Uterus (tissue), 4 donors: Measurements from ENCODE around the gene LGALS7B. TPM values are rescaled to one million over a fixed set of nuclear protein-coding genes. Genes with fewer than 3 reads are reported as not detected.
"Not testable (repeated sequence)": the region's sequence is repeated elsewhere in the genome, so short reads cannot be mapped to it uniquely, and the experiment has no call there.

Experiments used
- DNase-seq, 2 donors: peaks; one replicate each; pipeline ENCODE4 v3.0.0-alpha.2; 2019 to 2020
- H3K27ac ChIP-seq, 2 donors: fragments of 200-600 bp; sonication (generic); 1 replicate in 1 of 2; 2 replicates in 1 of 2; pipeline ENCODE4 v1.5.1; 2016 to 2018
- H3K27me3 ChIP-seq, 2 donors: fragments of 200-600 bp; sonication (generic); one replicate each; pipeline ENCODE4 v1.5.1; 2018 to 2019; ENCODE audit warnings: control low read depth in 1 of 2
- H3K36me3 ChIP-seq, 2 donors: fragments of 200-600 bp; sonication (generic); one replicate each; pipeline ENCODE4 v1.5.1; 2019; ENCODE audit warnings: control low read depth in 1 of 2
- H3K4me1 ChIP-seq, 2 donors: fragments of 200-600 bp; sonication (generic); one replicate each; pipeline ENCODE4 v1.5.1; 2018 to 2019; ENCODE audit warnings: control low read depth in 1 of 2
- H3K4me3 ChIP-seq, 2 donors: fragments of 200-600 bp; sonication (generic); 1 replicate in 1 of 2; 2 replicates in 1 of 2; pipeline ENCODE4 v1.5.1; 2018 to 2019; ENCODE audit warnings: mild to moderate bottlenecking in 1 of 2
- H3K9me3 ChIP-seq, 2 donors: fragments of 200-600 bp; sonication (generic); one replicate each; pipeline ENCODE4 v1.5.1; 2019; ENCODE audit warnings: control low read depth in 1 of 2
- POLR2A ChIP-seq, 2 donors: fragments of 450-650 bp; IDR thresholded peaks; one replicate each; pipeline ENCODE4 v1.6.1; 2016; ENCODE audit warnings: antibody characterized with exemption in 2 of 2, mild to moderate bottlenecking in 1 of 2, moderate library complexity in 1 of 2
- intact Hi-C: fragments of 100-400 bp; cut with DNase I; formaldehyde crosslinking; loops from one replicate; pipeline ENCODE4 v1.15.1; 2023; ENCODE audit warnings: low total_unique reads
- total RNA-seq, 4 donors: library from RNA; depleted of rRNA in 3 of 4; stranded (reverse); fragments of >200 nt in 3 of 4; gene quantifications; one replicate each; pipeline versions ENCODE4 v1.1.0 to v1.2.4, GENCODE V29; 2014 to 2023
- TF ChIP-seq, protein P1 (sequence below), 4 experiments: fragments of 200-600 bp in 2 of 4; fragments of 450-650 bp in 2 of 4; sonication (generic) in 2 of 4; IDR thresholded peaks; one replicate each; pipeline ENCODE4 v1.5.1; 2016 to 2019; ENCODE audit warnings: antibody characterized with exemption in 4 of 4, mild to moderate bottlenecking in 2 of 4, moderate library complexity in 1 of 4
- donor health status: DM: yes; HTN: yes; CAD: no.

The LGALS7B gene
- total RNA-seq, 4 donors from 2014 or later = 1.1 to 6.2 TPM; not detected in 2

DNA sequence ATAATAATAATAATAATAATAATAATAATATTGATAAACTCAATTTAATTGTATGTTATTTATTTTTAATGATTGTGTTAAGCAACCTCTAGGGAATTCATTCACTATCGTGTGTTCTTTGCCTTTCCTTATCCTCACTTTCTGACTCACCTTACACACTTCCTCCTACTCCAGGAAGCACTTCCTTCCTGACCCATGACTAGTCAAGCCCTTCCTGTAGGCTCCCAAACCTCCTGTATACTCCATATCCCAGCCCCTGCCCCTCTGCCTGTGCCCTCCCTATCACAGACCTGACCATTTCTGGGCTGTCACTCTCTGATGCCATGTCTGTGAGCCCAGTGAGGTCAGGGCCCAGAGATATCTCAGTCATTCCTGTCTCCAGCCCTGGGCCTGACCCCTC lies 16.2 kb downstream of the LGALS7B start:
- Histone ChIP-seq H3K36me3 (no peaks in the 10 kb centered on the region), H3K4me1 (no peaks in the 10 kb centered on the region), H3K27me3 (no peaks in the 10 kb centered on the region), H3K9me3 (no peaks in the 10 kb centered on the region), H3K4me3 (no peak overlapping the region), H3K27ac (no peak overlapping the region)
- intact Hi-C loops = no loop called here
- DNase-seq = no peak
- TF ChIP-seq POLR2A (IDR thresholded peaks at IDR 0.05) = no peak

GRCh38 chr19:38806371-38806770 lies 17.4 kb downstream of the LGALS7B start:
- DNase-seq = no peak
- H3K27me3 ChIP-seq = no peaks in the 10 kb centered on the region
- intact Hi-C loops = no loop called here
- H3K4me1 ChIP-seq = no peaks in the 10 kb centered on the region
- no peak overlapping the region for H3K4me3 ChIP-seq
- TF ChIP-seq POLR2A (IDR thresholded peaks at IDR 0.05) = no peak
- TF ChIP-seq, protein P1, sequence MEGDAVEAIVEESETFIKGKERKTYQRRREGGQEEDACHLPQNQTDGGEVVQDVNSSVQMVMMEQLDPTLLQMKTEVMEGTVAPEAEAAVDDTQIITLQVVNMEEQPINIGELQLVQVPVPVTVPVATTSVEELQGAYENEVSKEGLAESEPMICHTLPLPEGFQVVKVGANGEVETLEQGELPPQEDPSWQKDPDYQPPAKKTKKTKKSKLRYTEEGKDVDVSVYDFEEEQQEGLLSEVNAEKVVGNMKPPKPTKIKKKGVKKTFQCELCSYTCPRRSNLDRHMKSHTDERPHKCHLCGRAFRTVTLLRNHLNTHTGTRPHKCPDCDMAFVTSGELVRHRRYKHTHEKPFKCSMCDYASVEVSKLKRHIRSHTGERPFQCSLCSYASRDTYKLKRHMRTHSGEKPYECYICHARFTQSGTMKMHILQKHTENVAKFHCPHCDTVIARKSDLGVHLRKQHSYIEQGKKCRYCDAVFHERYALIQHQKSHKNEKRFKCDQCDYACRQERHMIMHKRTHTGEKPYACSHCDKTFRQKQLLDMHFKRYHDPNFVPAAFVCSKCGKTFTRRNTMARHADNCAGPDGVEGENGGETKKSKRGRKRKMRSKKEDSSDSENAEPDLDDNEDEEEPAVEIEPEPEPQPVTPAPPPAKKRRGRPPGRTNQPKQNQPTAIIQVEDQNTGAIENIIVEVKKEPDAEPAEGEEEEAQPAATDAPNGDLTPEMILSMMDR (IDR thresholded peaks at IDR 0.05) = no peak
- no peaks in the 10 kb centered on the region for H3K9me3 ChIP-seq
- H3K36me3 ChIP-seq = no peaks in the 10 kb centered on the region
- H3K27ac ChIP-seq = no peak overlapping the region

DNA sequence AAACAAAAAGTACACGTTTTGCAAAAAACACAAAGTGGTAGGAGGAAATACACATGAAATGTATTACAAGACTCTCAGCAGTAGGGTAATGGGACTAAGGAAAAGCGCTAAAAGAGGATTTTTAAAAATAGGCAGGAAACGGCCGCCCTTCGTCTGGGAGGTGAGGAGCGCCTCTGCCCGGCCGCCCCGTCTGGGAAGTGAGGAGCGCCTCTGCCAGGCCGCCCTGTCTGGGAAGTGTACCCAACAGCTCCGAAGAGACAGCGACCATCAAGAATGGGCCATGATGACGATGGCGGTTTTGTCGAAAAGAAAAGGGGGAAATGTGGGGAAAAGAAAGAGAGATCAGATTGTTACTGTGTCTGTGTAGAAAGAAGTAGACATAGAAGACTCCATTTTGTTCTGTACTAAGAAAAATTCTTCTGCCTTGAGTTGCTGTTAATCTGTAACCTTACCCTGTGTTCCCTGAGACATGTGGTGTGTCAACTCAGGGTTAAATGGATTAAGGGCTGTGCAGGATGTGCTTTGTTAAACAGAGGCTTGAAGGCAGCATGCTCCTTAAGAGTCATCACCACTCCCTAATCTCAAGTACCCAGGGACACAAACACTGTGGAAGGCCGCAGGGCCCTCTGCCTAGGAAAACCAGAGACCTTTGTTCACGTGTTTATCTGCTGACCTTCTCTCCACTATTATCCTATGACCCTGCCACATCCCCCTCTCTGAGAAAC lies 18.5 kb downstream of the LGALS7B start:
- intact Hi-C loops = not testable (repeated sequence)

DNA sequence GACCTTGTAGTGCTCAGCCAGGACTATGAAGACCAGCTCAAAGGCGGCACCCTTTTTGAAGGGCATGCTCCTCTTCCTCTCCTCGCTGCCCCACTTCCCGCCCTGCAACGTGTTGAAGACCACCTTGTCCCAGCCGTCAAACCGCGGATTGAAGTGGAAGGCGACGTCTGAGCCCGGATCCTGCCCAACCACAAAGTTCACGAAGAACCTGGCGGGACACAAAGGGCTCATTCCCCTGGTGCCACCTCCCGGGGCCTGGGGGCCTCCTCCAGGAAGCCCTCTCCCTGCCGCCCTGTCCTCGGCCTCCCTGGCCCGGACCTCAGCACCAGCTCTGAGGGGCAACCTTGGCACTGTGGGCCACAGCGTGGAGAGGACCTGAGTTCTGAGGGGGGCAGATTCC lies 19.7 kb downstream of the LGALS7B start:
- no peak for TF ChIP-seq POLR2A (IDR thresholded peaks at IDR 0.05)
- TF ChIP-seq, protein P1 (IDR thresholded peaks at IDR 0.05) = no peak
- H3K27ac ChIP-seq = no peak overlapping the region
- H3K27me3 ChIP-seq = no peaks in the 10 kb centered on the region
- H3K9me3 ChIP-seq = no peaks in the 10 kb centered on the region
- no peak for DNase-seq
- H3K4me1 ChIP-seq = no peaks in the 10 kb centered on the region
- H3K4me3 ChIP-seq = no peak overlapping the region
- intact Hi-C loops = no loop called here
- no peaks in the 10 kb centered on the region for H3K36me3 ChIP-seq

More for the DNA sequence above, 18.5 kb downstream of the LGALS7B start:
- not testable (repeated sequence) for H3K4me1 ChIP-seq, H3K4me3 ChIP-seq, H3K27ac ChIP-seq, H3K9me3 ChIP-seq, H3K36me3 ChIP-seq, DNase-seq, H3K27me3 ChIP-seq

GRCh38 chr19:38809592-38810252 lies 20.7 kb downstream of the LGALS7B start:
- DNase-seq = no peak
- intact Hi-C loops = no loop called here
- H3K27ac ChIP-seq = no peak overlapping the region
- no peak overlapping the region for H3K4me3 ChIP-seq
- H3K36me3 ChIP-seq = no peaks in the 10 kb centered on the region
- no peaks in the 10 kb centered on the region for H3K4me1 ChIP-seq
- no peak for TF ChIP-seq POLR2A (IDR thresholded peaks at IDR 0.05)
- TF ChIP-seq, protein P1 (IDR thresholded peaks at IDR 0.05) = no peak
- no peaks in the 10 kb centered on the region for H3K27me3 ChIP-seq
- no peaks in the 10 kb centered on the region for H3K9me3 ChIP-seq

DNA sequence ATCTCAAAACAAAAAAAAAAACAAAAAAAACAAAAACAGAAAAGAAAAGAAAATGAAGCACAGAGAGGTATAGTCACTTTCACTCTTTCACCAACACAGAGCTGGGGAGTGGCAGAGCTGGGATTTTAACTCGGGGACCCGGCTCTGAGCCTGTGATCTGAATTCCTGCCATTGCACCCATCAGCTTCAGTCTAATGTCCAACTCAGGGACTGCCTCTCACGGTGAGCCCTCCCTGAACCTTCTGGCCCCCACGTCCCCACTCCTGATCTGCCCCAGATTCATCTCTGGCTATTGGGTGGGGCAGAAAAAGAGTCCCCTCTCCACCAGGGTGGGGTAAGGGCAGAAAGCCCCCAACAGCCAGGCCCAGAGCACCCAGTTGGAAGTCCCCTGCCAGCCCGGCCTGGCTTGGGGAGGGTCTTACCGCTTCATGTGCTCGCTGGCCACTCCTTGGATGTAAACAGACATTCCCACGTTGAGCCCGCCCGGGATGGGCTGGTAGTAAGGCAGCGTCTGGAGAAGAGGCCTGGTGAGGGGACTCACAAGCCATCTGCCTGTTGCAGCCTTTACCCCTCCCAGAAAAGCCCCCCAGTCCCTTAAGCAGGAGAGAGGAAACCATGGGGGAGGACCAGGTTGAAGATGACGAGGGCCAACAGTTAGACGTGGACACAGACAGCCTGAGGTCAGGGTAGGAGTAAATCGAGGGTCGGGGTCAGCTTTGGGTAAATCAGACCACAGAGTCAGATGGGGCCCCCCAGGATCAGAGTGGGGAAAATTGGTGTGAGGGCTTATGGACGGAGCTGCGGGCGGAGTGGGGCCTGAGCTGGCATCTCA lies 23.2 kb downstream of the LGALS7B start:
- no peak overlapping the region for H3K27ac ChIP-seq

More for the DNA sequence above, 23.2 kb downstream of the LGALS7B start:
- H3K4me3 ChIP-seq = no peak overlapping the region
- no peaks in the 10 kb centered on the region for H3K4me1 ChIP-seq
- DNase-seq = no peak
- no peaks in the 10 kb centered on the region for H3K36me3 ChIP-seq
- H3K27me3 ChIP-seq = no peaks in the 10 kb centered on the region
- no peaks in the 10 kb centered on the region for H3K9me3 ChIP-seq
- TF ChIP-seq, protein P1 (IDR thresholded peaks at IDR 0.05) = no peak
- TF ChIP-seq POLR2A (IDR thresholded peaks at IDR 0.05) = no peak
- intact Hi-C loops = no loop called here
